HG03342 (cell line): Measurements from ENCODE around the gene SULT1A2.
"Not testable (repeated sequence)": the region's sequence is repeated elsewhere in the genome, so short reads cannot be mapped to it uniquely, and the experiment has no call there.

Source experiments
- ATAC-seq: cut with Tn5 transposase; IDR thresholded peaks from one replicate; pipeline ENCODE4 v1.9.1; 2021; ENCODE audit warnings: mild to moderate bottlenecking, moderate library complexity; ENCODE audit not compliant: unreplicated experiment

The SULT1A2 gene

GRCh38 chr16:28592511-28592910 lies 4.3 kb downstream of the SULT1A2 start:
- no peak for ATAC-seq

- no peak for ATAC-seq
Measured at GRCh38 chr16:28591355-28591754, 5.5 kb downstream of the SULT1A2 start.

GRCh38 chr16:28590384-28591340 lies 6.2 kb downstream of the SULT1A2 start:
- ATAC-seq: no peak

- ATAC-seq: no peak
Measured at GRCh38 chr16:28589930-28590329, 6.9 kb downstream of the SULT1A2 start.

GRCh38 chr16:28589069-28589468 lies 7.8 kb downstream of the SULT1A2 start:
- no peak for ATAC-seq

GRCh38 chr16:28587386-28587785 lies 9.5 kb downstream of the SULT1A2 start:
- ATAC-seq: no peak

- no peak for ATAC-seq
Measured at GRCh38 chr16:28586466-28586865, 10.4 kb downstream of the SULT1A2 start.

- no peak for ATAC-seq
Measured at GRCh38 chr16:28585674-28586073, 11.2 kb downstream of the SULT1A2 start.

GRCh38 chr16:28580726-28581315 lies 16.0 kb downstream of the SULT1A2 start:
- ATAC-seq: no peak

GRCh38 chr16:28575446-28576109 lies 21.3 kb downstream of the SULT1A2 start:
- ATAC-seq: no peak

GRCh38 chr16:28574925-28575324 lies 21.9 kb downstream of the SULT1A2 start:
- ATAC-seq: no peak

GRCh38 chr16:28573738-28574718 lies 22.8 kb downstream of the SULT1A2 start:
- ATAC-seq: no peak

GRCh38 chr16:28572696-28573510 lies 23.9 kb downstream of the SULT1A2 start:
- ATAC-seq: no peak

- ATAC-seq: no peak
Measured at GRCh38 chr16:28569968-28570752, 26.7 kb downstream of the SULT1A2 start.

GRCh38 chr16:28569021-28569420 lies 27.8 kb downstream of the SULT1A2 start:
- ATAC-seq: no peak

- no peak for ATAC-seq
Measured at GRCh38 chr16:28567292-28567691, 29.6 kb downstream of the SULT1A2 start.

- not testable (repeated sequence) for ATAC-seq
Measured at GRCh38 chr16:28566233-28566925, 30.5 kb downstream of the SULT1A2 start.

- no peak for ATAC-seq
Measured at GRCh38 chr16:28563218-28563617, 33.6 kb downstream of the SULT1A2 start.
